HCT116 (cell line): ENCODE data around the gene OR52E1.

Source experiments
- POLR2A ChIP-seq: IDR thresholded peaks from 2 replicates; pipeline ENCODE4 v1.7.0; 2011; ENCODE audit warnings: borderline replicate concordance; ENCODE audit not compliant: insufficient read depth, insufficient read length; ENCODE audit errors: extremely low read depth
- POLR2AphosphoS5 ChIP-seq: IDR thresholded peaks from 2 replicates; pipeline ENCODE4 v1.6.1; 2011; ENCODE audit warnings: mild to moderate bottlenecking, low read depth, low read length, moderate library complexity
- TF ChIP-seq, protein P1 (sequence below), 3 experiments: fragments of 200-600 bp in 1 of 3; sonication (generic) in 1 of 3; IDR thresholded peaks in 2 of 3; conservative IDR thresholded peaks in 1 of 3; 2 replicates each; pipeline ENCODE4 v1.5.1; 2012 to 2017; ENCODE audit warnings: low read depth in 2 of 3, low read length in 2 of 3, antibody characterized with exemption in 1 of 3, borderline replicate concordance in 1 of 3, control low read depth in 1 of 3, mild to moderate bottlenecking in 1 of 3, mixed read lengths in 1 of 3, mixed run types in 1 of 3, moderate library complexity in 1 of 3; ENCODE audit not compliant: insufficient read depth in 1 of 3

GRCh38 chr11:5118893-5119292 is 49.5 kb downstream of the OR52E1 start:
- TF ChIP-seq POLR2A (no peak), POLR2AphosphoS5 (no peak)
- TF ChIP-seq, protein P1, sequence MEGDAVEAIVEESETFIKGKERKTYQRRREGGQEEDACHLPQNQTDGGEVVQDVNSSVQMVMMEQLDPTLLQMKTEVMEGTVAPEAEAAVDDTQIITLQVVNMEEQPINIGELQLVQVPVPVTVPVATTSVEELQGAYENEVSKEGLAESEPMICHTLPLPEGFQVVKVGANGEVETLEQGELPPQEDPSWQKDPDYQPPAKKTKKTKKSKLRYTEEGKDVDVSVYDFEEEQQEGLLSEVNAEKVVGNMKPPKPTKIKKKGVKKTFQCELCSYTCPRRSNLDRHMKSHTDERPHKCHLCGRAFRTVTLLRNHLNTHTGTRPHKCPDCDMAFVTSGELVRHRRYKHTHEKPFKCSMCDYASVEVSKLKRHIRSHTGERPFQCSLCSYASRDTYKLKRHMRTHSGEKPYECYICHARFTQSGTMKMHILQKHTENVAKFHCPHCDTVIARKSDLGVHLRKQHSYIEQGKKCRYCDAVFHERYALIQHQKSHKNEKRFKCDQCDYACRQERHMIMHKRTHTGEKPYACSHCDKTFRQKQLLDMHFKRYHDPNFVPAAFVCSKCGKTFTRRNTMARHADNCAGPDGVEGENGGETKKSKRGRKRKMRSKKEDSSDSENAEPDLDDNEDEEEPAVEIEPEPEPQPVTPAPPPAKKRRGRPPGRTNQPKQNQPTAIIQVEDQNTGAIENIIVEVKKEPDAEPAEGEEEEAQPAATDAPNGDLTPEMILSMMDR (IDR thresholded peaks at IDR 0.05 in 2 of 3, conservative IDR thresholded peaks at IDR 0.05 in 1 of 3; ENCODE audit: borderline replicate concordance in 1 of 3, insufficient read depth in 1 of 3, low read depth in 2 of 3, low read length in 2 of 3): no peak
